Urothelium cell line (cell line): ENCODE results near the gene ZNF655.
"Not testable (repeated sequence)": the region's sequence is repeated elsewhere in the genome, so short reads cannot be mapped to it uniquely, and the experiment has no call there.

Experiments used
- DNase-seq: peaks from one replicate; pipeline ENCODE4 v3.0.0; 2011; ENCODE audit warnings: low spot score, mixed read lengths
- FAIRE-seq: peaks from 2 replicates; lab custom pipeline; 2011; peaks lifted over from hg19 to GRCh38; lab: Jason Lieb, UNC

Gene ZNF655, protein sequence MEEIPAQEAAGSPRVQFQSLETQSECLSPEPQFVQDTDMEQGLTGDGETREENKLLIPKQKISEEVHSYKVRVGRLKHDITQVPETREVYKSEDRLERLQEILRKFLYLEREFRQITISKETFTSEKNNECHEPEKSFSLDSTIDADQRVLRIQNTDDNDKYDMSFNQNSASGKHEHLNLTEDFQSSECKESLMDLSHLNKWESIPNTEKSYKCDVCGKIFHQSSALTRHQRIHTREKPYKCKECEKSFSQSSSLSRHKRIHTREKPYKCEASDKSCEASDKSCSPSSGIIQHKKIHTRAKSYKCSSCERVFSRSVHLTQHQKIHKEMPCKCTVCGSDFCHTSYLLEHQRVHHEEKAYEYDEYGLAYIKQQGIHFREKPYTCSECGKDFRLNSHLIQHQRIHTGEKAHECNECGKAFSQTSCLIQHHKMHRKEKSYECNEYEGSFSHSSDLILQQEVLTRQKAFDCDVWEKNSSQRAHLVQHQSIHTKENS

GRCh38 chr7:99558306-99559174, at the start of gene ZNF655:
TSS of gene ZNF655 (plus strand) at chr7:99558642. CDS start at chr7:99560560, 1,918 bp downstream.
- DNase-seq, result peak; percentile 99
- peak; percentile 32 for FAIRE-seq

- DNase-seq (no peak), FAIRE-seq (no peak)
These were observed 44.4 kb upstream of the ZNF655 start for GRCh38 chr7:99514050-99514449.

- DNase-seq, result no peak
- no peak for FAIRE-seq
These were observed 37.0 kb upstream of the ZNF655 start for GRCh38 chr7:99521399-99521798.

DNA sequence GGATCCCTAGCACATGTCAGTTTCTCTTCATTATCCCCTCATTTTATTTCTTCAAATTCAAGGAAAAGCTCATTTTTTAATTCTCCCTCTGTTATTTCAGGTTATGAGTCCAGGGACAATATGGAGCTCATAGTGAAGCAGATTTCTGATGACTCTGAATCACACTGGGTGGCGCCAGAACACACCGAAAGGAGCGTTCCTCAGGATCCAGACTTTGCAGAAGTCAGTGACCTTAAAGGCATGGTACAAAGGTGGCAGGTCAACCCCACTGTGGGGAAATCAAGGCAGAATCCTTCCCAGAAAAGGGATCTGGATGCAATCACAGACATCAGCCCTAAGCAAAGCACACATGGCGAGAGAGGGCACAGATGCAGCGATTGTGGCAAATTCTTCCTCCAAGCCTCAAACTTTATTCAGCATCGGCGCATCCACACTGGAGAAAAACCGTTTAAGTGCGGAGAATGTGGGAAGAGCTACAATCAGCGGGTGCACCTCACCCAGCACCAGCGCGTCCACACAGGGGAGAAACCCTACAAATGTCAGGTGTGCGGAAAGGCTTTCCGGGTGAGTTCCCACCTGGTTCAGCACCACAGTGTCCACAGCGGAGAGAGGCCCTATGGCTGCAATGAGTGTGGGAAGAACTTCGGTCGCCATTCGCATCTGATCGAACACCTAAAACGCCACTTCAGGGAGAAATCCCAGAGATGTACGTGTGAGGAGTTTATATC, 32.6 kb upstream of the ZNF655 start:
- FAIRE-seq, result no peak

GRCh38 chr7:99531354-99531765, 27.1 kb upstream of the ZNF655 start:
- DNase-seq (no peak), FAIRE-seq (no peak)

More for the DNA sequence above, 32.6 kb upstream of the ZNF655 start:
- no peak for DNase-seq

DNA sequence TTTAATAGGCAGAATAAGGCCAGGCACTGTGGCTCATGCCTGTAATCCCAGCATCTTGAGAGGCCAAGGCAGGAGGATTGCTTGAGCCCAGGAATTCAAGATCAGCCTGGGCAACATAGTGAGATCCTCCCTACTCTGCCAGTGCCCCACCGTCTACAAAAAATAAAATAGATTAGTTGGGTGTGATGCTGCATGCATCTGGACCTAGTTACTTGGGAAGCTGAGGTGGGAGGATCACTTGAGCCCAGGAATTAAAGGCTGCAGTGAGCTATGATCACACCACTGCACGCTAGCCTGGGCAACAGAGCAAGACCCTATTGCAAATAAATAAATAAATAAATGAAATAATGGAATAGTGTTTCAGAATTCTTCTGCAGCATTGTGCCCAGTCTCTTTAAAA, 22.8 kb upstream of the ZNF655 start:
- DNase-seq (no peak), FAIRE-seq (no peak)

GRCh38 chr7:99539213-99539811, 19.1 kb upstream of the ZNF655 start:
- no peak for FAIRE-seq
- no peak for DNase-seq

- FAIRE-seq (no peak), DNase-seq (no peak)
These were observed 17.9 kb upstream of the ZNF655 start for GRCh38 chr7:99540542-99540941.

GRCh38 chr7:99541212-99541611, 17.2 kb upstream of the ZNF655 start:
- DNase-seq (no peak), FAIRE-seq (no peak)

- FAIRE-seq, result no peak
These were observed 15.3 kb upstream of the ZNF655 start for GRCh38 chr7:99543081-99543671.

GRCh38 chr7:99543916-99544315, 14.5 kb upstream of the ZNF655 start:
- DNase-seq, result no peak
- no peak for FAIRE-seq

More at GRCh38 chr7:99543081-99543671, 15.3 kb upstream of the ZNF655 start:
- no peak for DNase-seq

- DNase-seq, FAIRE-seq: not testable (repeated sequence)
These were observed 13.1 kb upstream of the ZNF655 start for GRCh38 chr7:99545308-99545707.

DNA sequence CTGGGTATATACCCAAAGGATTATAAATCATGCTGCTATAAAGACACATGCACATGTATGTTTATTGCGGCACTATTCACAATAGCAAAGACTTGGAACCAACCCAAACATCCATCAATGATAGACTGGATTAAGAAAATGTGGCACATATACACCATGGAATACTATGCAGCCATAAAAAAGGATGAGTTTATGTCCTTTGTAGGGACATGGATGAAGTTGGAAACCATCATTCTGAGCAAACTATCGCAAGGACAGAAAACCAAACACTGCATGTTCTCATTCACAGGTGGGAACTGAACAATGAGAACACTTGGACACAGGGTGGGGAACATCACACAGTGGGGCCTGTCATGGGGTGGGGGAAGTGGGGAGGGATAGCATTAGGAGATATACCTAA, 8.9 kb upstream of the ZNF655 start:
- not testable (repeated sequence) for FAIRE-seq, DNase-seq

DNA sequence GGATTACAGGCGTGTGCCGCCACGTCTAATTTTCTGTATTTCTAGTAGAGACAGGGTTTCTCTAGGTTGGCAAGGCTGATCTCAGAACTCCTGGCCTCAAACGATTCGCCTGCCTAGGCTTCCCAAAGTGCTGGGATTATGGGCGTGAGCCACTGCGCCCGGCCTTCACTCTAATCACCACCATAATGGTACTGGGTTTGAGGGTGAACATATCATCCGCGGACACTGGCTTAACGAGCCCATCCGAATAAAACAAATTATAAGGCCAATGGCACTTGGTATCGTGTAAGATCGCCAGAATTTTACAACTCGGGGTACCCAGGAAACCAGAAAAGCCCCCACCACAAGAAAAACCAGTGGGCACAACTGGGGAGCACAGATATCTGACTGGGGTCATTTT, 7.1 kb upstream of the ZNF655 start:
- FAIRE-seq, result no peak
- DNase-seq, result no peak

DNA sequence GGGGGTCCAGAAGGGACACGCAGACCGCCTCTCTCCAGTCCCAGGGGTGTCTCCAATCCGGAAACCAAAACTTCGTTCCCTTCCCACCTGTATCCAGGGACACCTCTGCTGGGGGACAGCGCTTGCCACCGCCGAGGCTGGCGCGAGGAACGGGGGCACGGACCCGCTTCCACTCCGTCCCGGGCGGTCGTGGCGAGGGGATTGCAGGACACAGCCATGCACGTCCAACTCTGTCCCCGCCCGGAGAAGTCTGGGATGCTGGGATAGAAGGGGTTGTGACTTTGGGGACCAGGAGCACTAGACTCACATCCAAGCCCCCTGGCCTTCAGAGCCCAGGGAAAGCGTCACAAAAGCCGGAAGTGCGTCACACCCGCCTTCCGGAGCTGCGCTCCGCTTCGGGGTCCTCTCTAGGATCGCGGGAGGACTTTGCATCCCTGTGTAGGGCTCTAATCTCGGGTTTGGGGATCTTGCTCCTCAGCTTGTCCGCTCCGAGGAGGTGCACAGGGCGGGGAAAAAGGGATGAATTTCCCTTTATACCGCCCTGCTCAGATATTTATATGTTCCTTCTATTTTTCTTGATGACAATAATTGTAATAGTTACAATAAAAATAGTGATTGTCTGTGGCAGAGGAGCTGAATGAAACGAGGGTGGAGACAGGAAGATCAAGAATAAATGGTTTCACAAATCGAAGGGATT, 6.5 kb upstream of the ZNF655 start, which contains the start of gene FAM200A:
Gene FAM200A (minus strand): TSS at position 348 of the 697 bp plus-strand sequence. CDS start 3,707 bp downstream, outside the sequence.
- FAIRE-seq, result peak; percentile 77
- peak; percentile 99 for DNase-seq

DNA sequence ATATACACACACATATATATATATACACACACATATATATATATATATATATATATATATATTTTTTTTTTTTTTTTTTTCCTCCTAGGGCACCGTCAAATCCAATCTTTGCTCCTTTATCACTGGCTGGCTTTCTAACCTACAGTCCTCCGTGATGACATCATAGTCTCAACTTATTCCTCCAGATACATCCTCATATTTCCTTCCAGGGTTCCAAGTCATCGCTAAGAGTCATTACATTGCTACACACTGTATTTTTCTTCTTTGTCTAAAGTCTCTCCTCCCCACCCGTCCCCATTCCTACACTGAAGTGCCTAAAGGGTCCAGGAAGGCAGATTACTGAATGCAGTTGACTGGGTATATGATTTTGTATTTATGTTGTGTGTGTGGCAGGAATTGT, 5.4 kb upstream of the ZNF655 start:
- FAIRE-seq, result no peak

DNA sequence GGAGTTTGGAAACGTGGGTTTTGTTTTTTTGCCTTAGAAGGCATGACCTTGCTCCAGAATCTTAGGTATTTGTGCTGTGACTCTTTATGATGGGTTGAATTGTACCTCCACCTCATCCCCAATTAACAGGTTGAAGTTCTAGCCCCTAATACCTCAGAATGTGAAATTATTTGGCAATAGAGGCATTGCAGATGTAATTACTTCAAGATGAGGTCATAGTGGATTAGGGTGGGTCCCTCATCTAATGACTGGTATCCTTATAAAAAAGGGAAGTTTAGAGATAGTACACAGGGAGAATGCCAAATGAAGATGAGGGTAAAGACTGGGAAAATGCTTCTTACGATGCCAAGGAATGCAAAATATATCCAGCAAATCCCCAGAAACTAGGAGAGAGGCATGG, 3.5 kb upstream of the ZNF655 start:
- FAIRE-seq (no peak), DNase-seq (no peak)

More for the DNA sequence above, 5.4 kb upstream of the ZNF655 start:
- no peak for DNase-seq

DNA sequence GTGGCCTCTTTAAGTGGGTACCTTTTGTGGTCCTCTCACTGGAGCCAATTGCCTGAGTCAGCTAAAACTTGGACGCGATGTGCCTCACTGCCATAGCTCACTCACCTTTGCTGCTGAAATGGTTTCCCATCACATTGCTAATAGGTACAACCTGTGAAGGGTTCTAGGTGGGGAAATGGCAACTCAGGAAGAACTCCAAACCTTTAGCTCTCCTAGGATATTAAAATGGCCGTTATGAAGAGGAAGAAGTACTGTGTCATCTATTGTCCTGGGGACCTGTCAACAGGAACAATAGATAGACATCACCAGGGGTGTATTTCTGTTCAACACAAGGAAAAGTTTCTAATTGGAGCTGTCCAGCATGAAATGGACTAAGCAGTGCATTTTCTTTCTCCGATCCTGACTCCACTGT, 1.2 kb upstream of the ZNF655 start:
- FAIRE-seq, result no peak
- no peak for DNase-seq

- DNase-seq, result peak; percentile 37
- FAIRE-seq, result no peak
These were observed 519 bp upstream of the ZNF655 start for GRCh38 chr7:99557940-99558305.
